HepG2 (cell line): Measurements from ENCODE around the gene PPP1R14D. TPM values are rescaled to one million over a fixed set of nuclear protein-coding genes. Genes with fewer than 3 reads are reported as not detected.

Experiments used
- DMAP1 ChIP-seq: IDR thresholded peaks from 2 replicates; pipeline ENCODE4 v1.6.1; 2016
- ISL2 ChIP-seq: sonication (generic); formaldehyde crosslinking; IDR thresholded peaks from 2 replicates; pipeline ENCODE4 v1.5.0; 2020; ENCODE audit warnings: missing genetic modification reagents
- KAT7 ChIP-seq: IDR thresholded peaks from 2 replicates; pipeline ENCODE4 v1.6.1; 2018; ENCODE audit warnings: borderline replicate concordance, missing compliant biosample characterization
- RAD21 ChIP-seq: fragments of 450-650 bp; formaldehyde crosslinking; IDR thresholded peaks from 2 replicates; pipeline ENCODE4 v1.5.0; 2020; ENCODE audit warnings: mild to moderate bottlenecking
- ZNF430 ChIP-seq: sonication (generic); formaldehyde crosslinking; IDR thresholded peaks from 2 replicates; pipeline ENCODE4 v1.9.0; 2021; ENCODE audit warnings: mild to moderate bottlenecking, missing genetic modification reagents
- polyA plus RNA-seq, 8 experiments: library from polyadenylated mRNA; depleted of rRNA in 3 of 8; stranded (reverse) in 7 of 8; unstranded in 1 of 8; fragments of >200 nt; fragmentation: Illumina TruSeq in 4 of 8; extraction: Trizol in 4 of 8; gene quantifications; 2 replicates each; pipeline versions ENCODE4 v1.2.1 to v1.2.3, GENCODE V29; 2011 to 2016; ENCODE audit warnings: low read depth in 4 of 8, missing spikeins in 1 of 8, mixed read lengths in 1 of 8; ENCODE audit not compliant: insufficient read depth in 1 of 8
- total RNA-seq, 5 experiments: library from RNA; depleted of rRNA; stranded (reverse); fragments of >200 nt; fragmentation: Illumina TruSeq; extraction: Trizol; gene quantifications; 2 replicates each; pipeline ENCODE4 v1.2.3, GENCODE V29; 2016; ENCODE audit warnings: low read depth in 1 of 5
- TF ChIP-seq, protein P1 (sequence below): sonication (generic); formaldehyde crosslinking; IDR thresholded peaks from 2 replicates; pipeline ENCODE4 v1.4.0; 2020; ENCODE audit warnings: missing genetic modification reagents
- TF ChIP-seq, protein P2 (sequence below): sonication (generic); formaldehyde crosslinking; IDR thresholded peaks from 2 replicates; pipeline ENCODE4 v1.8.1; 2023; ENCODE audit warnings: mild to moderate bottlenecking, missing genetic modification reagents
- TF ChIP-seq, protein P3 (sequence below): sonication (generic); formaldehyde crosslinking; IDR thresholded peaks from 2 replicates; pipeline ENCODE4 v1.4.0; 2020; ENCODE audit warnings: missing genetic modification reagents, borderline replicate concordance
- TF ChIP-seq, protein P4 (sequence below): sonication (generic); formaldehyde crosslinking; IDR thresholded peaks from 2 replicates; pipeline ENCODE4 v1.9.0; 2022; ENCODE audit warnings: missing genetic modification reagents, mild to moderate bottlenecking, borderline replicate concordance
- TF ChIP-seq, protein P5 (sequence below): sonication (generic); formaldehyde crosslinking; IDR thresholded peaks from 2 replicates; pipeline ENCODE4 v1.9.0; 2021; ENCODE audit warnings: mild to moderate bottlenecking, missing genetic modification reagents

Gene PPP1R14D
- total and polyA plus RNA-seq, 2 of the 13 experiments (the other 11 are each of a cell fraction or from before 2014, with no cell fraction given), result 0.53 to 0.55 TPM

DNA sequence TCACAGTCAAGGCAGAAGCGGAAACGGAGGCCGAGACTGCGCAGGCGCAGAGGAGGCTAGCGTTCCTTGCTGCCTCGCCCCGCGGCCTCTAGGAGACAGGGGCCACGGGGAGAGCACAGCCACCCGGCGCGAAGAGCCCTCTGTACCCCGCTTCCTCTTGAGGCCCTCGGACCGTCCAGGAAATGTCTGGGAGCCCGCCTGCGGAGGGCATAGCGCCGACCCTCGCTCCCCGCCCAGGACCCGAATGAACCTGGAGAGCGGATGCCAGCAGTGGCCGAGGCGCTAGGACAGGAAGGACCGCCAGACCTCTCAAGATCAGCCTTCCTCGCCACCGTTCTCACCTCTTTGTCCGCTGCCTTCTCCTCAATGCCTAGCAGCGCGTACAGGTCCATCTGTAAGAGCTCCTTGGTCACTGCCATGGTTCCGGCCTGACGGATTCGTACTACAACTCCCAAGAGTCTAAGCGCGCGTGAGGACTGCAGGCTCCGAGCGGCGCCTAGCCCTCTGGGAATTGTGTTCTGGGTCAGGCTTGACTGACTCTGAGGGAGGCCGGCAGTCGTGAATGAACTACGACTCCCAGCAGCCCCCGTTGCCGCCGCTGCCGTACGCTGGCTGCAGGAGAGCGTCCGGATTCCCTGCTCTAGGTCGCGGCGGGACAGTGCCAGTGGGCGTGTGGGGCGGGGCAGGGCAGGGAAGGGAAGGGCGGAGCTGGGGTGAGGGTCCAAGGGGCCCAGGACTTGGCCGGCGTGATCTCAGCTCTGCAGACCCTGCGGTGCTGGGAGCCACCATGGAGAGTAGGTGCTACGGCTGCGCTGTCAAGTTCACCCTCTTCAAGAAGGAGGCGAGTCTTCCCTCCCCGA lies 21.2 kb downstream of the PPP1R14D start, which contains the start of the genes DNAJC17 and ZFYVE19 (continued):
- TF ChIP-seq, protein P1, sequence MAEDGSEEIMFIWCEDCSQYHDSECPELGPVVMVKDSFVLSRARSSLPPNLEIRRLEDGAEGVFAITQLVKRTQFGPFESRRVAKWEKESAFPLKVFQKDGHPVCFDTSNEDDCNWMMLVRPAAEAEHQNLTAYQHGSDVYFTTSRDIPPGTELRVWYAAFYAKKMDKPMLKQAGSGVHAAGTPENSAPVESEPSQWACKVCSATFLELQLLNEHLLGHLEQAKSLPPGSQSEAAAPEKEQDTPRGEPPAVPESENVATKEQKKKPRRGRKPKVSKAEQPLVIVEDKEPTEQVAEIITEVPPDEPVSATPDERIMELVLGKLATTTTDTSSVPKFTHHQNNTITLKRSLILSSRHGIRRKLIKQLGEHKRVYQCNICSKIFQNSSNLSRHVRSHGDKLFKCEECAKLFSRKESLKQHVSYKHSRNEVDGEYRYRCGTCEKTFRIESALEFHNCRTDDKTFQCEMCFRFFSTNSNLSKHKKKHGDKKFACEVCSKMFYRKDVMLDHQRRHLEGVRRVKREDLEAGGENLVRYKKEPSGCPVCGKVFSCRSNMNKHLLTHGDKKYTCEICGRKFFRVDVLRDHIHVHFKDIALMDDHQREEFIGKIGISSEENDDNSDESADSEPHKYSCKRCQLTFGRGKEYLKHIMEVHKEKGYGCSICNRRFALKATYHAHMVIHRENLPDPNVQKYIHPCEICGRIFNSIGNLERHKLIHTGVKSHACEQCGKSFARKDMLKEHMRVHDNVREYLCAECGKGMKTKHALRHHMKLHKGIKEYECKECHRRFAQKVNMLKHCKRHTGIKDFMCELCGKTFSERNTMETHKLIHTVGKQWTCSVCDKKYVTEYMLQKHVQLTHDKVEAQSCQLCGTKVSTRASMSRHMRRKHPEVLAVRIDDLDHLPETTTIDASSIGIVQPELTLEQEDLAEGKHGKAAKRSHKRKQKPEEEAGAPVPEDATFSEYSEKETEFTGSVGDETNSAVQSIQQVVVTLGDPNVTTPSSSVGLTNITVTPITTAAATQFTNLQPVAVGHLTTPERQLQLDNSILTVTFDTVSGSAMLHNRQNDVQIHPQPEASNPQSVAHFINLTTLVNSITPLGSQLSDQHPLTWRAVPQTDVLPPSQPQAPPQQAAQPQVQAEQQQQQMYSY (CRISPR knock-in tag), result no peak
- TF ChIP-seq ZNF430, result no peak
- TF ChIP-seq KAT7 (CRISPR knock-in tag), result 0 out of 2 replicates have a peak, but pooled peaks have one; percentile 64
- TF ChIP-seq, protein P2, sequence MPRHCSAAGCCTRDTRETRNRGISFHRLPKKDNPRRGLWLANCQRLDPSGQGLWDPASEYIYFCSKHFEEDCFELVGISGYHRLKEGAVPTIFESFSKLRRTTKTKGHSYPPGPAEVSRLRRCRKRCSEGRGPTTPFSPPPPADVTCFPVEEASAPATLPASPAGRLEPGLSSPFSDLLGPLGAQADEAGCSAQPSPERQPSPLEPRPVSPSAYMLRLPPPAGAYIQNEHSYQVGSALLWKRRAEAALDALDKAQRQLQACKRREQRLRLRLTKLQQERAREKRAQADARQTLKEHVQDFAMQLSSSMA (CRISPR knock-in tag), result peak; percentile 48; the same call in 1 of the 2 replicates
- TF ChIP-seq, protein P3, sequence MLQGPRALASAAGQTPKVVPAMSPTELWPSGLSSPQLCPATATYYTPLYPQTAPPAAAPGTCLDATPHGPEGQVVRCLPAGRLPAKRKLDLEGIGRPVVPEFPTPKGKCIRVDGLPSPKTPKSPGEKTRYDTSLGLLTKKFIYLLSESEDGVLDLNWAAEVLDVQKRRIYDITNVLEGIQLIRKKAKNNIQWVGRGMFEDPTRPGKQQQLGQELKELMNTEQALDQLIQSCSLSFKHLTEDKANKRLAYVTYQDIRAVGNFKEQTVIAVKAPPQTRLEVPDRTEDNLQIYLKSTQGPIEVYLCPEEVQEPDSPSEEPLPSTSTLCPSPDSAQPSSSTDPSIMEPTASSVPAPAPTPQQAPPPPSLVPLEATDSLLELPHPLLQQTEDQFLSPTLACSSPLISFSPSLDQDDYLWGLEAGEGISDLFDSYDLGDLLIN (CRISPR knock-in tag), result no peak
- TF ChIP-seq ISL2 (CRISPR knock-in tag), result no peak
- TF ChIP-seq RAD21 (CRISPR knock-in tag), result no peak
- TF ChIP-seq DMAP1 (CRISPR knock-in tag), result peak; percentile 21; the same call in 1 of the 2 replicates
- TF ChIP-seq, protein P4, sequence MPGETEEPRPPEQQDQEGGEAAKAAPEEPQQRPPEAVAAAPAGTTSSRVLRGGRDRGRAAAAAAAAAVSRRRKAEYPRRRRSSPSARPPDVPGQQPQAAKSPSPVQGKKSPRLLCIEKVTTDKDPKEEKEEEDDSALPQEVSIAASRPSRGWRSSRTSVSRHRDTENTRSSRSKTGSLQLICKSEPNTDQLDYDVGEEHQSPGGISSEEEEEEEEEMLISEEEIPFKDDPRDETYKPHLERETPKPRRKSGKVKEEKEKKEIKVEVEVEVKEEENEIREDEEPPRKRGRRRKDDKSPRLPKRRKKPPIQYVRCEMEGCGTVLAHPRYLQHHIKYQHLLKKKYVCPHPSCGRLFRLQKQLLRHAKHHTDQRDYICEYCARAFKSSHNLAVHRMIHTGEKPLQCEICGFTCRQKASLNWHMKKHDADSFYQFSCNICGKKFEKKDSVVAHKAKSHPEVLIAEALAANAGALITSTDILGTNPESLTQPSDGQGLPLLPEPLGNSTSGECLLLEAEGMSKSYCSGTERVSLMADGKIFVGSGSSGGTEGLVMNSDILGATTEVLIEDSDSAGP (CRISPR knock-in tag), result peak; percentile 94
- TF ChIP-seq, protein P5, sequence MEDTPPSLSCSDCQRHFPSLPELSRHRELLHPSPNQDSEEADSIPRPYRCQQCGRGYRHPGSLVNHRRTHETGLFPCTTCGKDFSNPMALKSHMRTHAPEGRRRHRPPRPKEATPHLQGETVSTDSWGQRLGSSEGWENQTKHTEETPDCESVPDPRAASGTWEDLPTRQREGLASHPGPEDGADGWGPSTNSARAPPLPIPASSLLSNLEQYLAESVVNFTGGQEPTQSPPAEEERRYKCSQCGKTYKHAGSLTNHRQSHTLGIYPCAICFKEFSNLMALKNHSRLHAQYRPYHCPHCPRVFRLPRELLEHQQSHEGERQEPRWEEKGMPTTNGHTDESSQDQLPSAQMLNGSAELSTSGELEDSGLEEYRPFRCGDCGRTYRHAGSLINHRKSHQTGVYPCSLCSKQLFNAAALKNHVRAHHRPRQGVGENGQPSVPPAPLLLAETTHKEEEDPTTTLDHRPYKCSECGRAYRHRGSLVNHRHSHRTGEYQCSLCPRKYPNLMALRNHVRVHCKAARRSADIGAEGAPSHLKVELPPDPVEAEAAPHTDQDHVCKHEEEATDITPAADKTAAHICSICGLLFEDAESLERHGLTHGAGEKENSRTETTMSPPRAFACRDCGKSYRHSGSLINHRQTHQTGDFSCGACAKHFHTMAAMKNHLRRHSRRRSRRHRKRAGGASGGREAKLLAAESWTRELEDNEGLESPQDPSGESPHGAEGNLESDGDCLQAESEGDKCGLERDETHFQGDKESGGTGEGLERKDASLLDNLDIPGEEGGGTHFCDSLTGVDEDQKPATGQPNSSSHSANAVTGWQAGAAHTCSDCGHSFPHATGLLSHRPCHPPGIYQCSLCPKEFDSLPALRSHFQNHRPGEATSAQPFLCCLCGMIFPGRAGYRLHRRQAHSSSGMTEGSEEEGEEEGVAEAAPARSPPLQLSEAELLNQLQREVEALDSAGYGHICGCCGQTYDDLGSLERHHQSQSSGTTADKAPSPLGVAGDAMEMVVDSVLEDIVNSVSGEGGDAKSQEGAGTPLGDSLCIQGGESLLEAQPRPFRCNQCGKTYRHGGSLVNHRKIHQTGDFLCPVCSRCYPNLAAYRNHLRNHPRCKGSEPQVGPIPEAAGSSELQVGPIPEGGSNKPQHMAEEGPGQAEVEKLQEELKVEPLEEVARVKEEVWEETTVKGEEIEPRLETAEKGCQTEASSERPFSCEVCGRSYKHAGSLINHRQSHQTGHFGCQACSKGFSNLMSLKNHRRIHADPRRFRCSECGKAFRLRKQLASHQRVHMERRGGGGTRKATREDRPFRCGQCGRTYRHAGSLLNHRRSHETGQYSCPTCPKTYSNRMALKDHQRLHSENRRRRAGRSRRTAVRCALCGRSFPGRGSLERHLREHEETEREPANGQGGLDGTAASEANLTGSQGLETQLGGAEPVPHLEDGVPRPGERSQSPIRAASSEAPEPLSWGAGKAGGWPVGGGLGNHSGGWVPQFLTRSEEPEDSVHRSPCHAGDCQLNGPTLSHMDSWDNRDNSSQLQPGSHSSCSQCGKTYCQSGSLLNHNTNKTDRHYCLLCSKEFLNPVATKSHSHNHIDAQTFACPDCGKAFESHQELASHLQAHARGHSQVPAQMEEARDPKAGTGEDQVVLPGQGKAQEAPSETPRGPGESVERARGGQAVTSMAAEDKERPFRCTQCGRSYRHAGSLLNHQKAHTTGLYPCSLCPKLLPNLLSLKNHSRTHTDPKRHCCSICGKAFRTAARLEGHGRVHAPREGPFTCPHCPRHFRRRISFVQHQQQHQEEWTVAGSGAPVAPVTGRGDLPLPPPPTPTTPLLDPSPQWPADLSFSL, result no peak
